T-helper 1 cell (primary cell): ENCODE results near the gene DTX3.
"Not testable (repeated sequence)": the region's sequence is repeated elsewhere in the genome, so short reads cannot be mapped to it uniquely, and the experiment has no call there.

Source experiments
- DNase-seq, 5 donors: peaks; one replicate each; pipeline ENCODE4 v3.0.0-alpha.2; 2012 to 2020

DTX3 gene

DNA sequence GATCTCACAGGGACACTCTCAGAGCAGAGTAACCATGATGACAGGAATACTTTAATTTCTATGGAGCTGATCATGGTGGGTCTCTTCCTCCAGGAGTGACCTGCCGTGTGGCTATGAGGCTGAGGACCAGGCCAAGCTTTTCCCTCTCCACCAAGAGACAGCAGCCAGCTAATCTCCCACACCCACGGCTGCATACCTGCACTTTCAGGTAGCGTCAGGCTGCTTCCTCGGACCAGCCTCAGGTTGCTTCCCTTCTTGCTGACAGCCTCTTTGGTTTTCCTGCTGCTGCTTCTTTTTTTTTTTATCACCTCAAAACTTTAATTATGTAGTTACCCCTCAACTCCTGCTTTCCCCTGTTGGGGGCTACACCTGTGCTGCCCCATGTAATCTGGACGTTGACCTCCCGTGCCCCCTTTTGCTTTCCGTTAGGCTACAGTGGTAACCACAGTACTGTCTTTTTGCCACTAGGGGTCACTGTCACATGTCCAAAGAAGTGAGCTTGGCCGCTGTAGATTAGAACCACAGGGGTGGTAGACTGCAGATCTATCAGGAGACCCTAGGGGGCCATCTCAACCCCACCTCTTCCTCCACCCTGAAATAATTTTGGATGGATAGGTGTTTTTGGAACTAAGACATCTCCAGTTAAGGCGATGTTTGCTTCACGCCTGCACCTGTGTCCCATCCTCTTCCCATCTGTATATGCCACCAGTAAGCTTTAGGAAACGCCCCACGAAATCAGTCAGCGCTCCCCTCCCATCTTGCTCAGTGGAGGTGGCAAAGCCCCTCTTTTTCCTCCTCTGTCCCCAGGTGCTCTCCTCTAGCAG lies 21.4 kb upstream of the DTX3 start:
- DNase-seq, result peak; percentile 31 to 76 (median 58)

DNA sequence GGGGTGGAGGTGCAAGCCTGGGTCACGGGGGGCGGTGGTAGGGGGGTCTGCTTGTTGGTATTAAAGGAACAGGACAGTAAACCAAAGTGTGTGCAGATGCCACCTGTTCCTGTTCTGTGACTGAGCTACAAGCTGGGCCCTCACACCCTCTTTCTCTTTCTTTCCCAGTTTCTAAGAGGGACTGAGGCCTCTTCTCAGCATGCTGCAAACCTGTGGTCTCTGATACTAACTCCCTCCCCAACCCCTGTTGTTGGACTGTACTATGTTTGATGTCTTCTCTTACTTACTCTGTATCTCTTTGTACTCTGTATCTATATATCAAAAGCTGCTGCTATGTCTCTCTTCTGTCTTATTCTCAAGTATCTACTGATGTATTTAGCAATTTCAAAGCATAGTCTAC lies 20.6 kb upstream of the DTX3 start:
- no peak for DNase-seq

DNA sequence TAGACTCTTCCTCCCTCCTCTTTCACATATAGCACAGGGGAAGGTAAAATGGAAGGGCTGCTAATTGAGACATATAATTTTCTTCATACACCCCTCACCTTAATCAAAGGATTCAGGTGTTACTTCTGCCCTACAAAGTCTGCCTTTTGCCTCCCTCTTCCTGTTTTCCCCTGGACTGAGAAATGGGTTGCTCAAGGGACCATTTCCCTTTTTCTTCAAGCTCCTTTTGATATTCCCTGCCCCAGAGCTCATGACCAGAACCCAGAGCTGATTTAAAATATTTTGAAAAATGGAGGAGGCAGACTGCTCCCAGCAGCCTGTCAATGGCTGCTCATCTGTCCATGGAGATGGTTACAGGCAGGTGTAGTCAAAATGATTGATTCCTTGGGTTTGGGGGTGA lies 19.9 kb upstream of the DTX3 start:
- no peak for DNase-seq

DNA sequence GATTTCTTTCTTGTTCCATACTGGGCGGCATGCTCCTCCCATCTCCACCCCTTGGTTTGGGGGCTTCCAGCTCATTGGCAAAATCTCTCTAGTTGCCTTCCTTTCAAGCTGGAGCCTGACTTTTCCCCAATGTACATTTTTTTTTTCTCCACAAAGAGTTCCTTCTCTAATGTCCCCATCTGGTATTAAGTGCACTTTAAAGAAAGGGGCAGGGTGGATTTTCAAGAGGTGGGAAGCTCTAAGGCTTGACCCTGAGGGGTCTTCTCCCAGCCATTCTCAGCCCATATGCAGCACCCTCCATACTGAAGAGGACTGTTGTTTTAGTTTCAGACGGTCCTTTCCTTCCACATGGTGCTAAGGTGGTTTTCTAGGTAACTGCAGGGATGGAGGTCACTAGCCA lies 19.5 kb upstream of the DTX3 start:
- no peak for DNase-seq

DNA sequence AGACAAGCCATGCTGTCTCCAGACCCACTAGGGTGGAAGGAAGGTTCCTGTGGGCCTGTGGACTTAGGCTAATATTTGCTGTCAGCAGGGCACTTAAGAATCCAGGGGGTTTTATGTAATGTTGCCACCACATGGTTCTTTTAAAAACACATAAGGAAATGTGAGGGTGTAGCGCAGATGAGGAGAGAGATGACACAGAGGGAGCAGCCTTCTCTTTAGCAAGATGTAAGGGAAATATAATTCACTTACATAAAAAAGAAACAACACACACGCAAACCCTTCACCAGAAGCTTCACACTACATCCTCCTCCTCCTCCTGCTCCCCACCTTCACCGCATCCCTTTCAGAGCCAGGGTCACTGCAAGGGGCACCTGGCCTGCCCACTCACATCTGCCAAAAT lies 18.5 kb upstream of the DTX3 start:
- no peak for DNase-seq

DNA sequence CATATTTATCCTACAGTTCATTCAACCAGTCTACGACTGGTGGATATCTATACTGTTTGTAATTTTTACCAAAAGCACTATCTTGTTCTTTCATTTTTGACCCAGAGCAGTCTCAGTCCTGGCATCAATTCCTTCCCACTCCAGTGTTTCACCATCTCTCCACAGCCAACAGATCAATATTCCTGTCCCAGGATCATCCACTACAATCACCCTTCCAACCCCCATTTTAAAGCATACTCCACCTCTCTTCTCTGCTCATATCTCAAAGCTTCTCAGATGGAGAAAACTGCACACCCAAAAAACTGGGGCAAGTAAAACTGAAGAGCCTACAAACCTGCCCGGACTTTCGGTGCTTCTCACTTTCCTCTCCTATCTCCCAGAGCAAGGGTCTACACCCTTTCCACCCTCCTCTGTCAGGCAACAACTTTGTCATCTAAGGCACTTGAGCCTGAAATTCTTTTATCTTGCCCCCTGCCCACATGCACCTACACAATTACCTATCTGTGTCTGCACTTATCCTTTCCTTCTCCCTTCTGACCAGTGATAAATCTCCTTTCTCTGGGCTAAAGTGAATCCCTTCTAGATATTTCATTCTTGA lies 17.7 kb upstream of the DTX3 start:
- no peak for DNase-seq

DNA sequence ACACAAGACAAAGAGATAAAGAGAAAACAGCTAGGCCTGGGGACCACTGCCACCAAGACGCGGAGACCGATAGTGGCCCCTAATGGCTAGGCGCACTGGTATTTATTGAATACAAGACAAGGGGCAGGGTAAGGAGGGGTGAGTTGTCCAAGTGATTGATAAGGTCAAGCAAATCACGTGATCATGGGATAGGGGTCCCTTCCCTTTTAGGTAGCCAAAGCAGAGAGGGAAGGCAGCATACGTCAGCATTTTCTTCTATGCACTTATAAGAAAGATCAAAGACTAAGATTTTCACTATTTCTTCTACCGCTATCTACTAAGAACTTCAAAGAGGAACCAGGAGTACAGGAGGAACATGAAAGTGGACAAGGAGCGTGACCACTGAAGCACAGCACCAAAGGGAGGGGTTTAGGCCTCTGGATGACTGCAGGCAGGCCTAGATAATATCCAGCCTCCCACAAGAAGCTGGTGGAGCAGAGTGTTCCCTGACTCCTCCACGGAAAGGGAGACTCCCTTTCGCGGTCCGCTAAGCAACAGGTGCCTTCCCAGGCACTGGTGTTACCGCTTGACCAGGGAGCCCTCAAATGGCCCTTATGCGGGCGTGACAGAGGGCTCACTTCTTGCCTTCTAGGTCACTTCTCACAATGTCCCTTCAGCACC lies 15.5 kb upstream of the DTX3 start:
- not testable (repeated sequence) for DNase-seq

DNA sequence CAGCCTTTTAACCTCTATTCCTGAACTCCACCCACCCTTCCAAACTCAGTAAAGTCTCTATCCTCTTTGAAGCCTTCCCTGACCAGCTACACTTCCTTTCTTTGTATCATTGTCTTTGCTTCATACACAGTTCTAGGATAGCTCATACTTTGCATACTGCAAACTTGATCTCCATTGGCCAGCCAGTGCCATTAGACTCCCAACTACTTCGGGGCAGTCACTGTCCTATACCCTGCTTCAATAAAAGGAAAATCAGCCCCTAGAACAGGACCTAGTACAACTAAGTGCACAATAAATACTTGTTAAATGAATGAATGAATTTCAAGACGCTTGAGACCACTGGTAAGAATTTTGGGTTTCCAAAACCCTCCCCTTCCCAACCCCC lies 14.2 kb upstream of the DTX3 start:
- DNase-seq, result no peak

DNA sequence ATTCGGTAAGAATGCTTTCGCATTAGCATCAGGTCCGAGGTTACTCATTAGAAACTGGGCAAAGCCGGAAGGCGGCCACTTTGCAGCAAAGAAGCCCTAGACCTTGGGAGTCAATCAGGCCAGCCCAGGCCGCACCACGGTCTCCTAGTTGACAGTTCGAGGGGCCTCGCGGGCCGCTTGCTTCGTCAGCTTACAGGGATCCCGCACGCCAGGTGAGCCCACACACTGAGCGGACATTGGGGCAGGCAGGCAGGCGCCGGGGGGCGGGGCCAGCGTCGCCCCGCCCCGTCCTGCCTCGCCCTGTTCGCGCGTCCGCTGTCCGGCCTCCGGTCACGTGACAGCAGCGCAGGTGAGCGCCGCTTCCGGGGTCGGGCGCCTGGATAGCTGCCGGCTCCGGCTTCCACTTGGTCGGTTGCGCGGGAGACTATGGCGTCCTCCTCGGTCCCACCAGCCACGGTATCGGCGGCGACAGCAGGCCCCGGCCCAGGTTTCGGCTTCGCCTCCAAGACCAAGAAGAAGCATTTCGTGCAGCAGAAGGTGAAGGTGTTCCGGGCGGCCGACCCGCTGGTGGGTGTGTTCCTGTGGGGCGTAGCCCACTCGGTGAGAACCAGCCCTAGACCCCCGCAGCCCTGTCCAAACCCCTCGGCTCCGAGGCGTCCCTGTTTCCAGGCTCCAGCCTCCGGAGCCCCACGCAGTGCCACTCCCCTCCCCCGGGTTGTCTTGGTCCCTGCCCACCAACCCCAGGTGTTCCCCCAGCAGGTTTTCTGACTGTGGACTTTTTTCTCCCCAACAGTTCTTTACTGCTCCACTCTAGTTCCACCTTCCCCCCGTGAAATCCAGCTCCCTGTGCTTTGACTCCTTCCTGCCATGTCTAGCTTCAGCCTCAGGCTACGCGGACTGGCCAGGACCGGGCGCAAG lies 13.5 kb upstream of the DTX3 start, which contains the start of gene PIP4K2C:
TSS of gene PIP4K2C (plus strand) at position 329 of the 918 bp plus-strand sequence. CDS start at position 427, 98 bp downstream.
- DNase-seq, result peak; percentile 71 to 87 (median 73)

DNA sequence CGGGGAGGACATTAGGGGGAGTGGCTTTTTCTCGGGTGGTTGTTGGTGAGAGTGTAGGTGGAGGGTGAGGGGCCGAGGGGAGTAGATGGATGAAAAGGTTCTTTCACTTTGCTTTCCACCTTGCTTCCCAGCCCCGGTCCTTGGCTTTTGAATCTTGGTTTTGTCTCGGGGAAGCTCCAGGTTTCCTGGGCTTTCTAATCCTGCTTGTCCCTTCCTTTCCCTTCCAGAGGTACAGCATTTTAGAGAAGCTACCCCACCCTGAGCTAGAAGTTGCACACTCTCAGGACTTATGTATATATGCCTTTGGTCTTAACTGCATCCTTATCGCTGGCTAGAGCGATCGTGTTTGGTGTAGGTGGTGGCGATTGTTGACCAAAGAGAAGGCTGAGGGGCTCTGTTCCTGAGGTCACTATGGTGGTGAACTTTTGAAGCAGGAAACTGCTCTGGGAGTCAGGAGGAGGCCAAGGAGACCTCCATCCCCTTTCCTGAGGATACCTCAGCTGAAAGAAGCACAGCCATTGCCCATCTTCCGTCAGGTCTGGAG lies 12.8 kb upstream of the DTX3 start:
- DNase-seq, result no peak

DNA sequence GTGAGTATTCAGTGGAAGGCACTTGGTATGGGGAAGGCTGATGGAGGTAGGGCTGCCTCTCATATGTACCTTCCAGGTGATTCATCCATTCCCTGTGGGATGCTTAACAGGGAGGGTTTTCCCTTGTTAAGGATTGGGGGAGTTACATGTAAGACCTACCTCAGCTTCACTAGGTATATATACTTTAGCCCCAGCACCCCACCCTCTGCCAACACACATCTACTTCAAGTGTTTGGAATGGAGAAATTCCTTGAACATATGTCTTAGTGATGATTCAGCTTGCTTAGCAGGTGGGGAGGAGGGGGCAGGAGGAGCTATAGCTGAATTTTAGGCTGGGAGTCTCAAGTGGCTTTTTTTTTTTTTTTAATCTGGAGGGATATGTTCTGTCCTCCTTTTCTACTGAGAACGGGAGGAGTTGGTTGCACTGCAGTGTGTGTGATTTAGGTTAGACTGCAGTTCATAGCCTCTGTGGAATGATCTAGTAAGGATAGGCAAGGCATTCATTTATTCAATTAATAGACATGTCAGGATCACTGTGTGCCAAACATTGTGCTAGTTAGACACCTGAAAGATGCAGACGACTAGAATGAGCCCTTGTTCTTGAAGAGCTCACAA lies 12.0 kb upstream of the DTX3 start:
- no peak for DNase-seq

DNA sequence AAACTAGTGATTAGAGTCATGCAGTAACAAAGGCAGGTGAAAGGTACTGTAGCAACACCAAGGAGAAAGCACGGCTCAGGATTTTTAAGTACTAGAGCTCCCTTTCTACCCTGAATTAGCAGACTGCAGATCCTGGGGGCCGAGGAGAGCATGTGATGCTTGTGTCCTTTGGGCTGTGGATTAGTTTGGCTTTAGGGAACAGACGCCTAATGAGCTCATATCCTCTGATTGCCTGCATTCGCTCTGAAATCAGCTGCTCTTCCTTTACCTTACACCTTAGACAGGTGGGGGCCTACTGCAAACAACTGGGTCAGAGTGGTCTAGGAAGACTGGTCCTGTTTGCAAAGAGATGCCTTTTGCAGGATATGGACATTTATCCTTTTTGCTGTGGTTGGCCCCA lies 11.4 kb upstream of the DTX3 start:
- DNase-seq, result no peak

DNA sequence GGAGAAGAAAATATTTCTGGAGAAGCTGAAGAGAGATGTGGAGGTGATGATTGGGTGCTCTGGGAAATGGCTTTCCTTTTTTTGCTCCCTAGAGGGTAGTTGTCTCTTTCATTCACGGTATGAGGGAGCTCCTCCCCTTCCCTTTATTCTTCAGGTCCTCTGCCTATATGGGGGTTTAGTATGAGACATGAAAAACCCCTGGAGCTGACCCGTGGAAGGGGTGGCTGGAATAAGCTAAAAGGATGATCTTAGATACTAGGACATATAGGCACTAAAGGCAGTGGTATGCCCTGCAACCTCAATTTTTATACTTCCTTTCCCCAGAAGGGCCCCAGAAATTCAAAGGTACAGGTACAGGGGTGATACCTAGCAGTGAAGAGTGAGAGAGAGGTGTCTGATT lies 4.2 kb upstream of the DTX3 start:
- no peak for DNase-seq

DNA sequence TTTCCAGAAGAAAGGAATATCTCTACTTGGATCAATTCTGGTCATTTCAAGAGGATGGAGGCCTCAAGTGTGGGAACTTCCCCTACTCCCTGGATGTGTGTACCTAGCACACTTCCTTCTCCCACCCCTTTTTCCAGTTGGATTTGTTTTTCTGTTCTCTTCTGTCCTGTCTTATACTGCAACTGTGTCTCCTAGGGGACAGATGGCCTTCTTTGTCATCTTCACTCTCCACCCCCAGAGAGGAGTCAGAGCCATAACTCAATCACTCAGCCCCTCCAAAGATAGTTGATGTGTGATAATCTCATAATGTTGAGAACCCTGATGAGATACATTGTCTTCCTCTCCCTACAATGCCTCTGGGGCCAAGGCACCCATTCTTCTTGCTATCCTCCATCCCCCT lies 2.1 kb upstream of the DTX3 start:
- DNase-seq, result no peak

DNA sequence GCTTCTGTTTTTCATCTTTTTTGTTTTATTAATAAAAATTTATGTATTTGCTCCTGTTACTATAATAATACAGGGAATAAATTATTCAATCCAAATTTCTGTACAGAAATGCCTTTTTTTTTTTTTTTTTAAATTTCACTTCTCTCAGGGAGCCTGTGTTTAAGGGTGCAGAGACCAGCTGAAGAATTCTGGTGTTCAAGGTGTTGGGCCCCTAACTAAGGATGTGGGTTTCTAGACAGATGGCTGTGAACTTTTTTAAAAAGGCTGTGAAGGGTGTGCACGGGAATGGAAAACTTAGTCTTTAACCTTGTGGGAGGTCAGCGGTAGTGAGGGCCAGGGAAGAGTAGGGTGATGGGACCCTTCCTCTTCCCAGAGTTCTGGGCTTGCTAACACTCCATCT lies 1.3 kb upstream of the DTX3 start:
- no peak for DNase-seq

DNA sequence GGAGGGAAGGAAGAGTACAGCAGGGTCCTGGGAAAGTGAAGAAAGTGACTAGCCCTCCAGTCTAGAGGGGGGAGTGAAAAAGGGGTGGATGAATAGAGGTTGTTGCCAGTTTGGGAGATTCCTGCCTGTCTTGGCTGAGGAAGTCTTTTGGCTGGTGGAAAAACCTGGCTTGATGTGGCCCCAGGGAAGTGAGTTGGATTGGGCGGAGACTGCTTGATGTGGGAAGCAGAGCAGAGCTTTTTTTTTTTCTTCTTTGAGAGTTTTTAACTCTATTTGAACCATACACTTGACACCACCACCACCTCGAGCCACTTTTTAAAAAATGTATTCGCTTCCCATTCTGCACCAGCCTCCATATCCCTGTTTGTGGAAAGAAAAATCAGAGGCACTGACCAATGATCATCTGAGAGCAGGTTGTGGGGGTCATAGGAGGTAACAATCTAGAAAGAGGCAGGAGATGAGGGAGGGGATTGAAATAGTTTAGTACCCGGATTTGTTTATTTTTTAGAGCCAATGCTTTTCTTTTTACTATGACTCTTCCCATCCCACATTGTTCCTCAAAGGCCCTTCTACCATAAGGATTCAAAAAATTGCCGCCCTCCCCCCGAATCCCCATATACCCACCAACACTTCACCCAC lies 690 bp upstream of the DTX3 start:
- no peak for DNase-seq

DNA sequence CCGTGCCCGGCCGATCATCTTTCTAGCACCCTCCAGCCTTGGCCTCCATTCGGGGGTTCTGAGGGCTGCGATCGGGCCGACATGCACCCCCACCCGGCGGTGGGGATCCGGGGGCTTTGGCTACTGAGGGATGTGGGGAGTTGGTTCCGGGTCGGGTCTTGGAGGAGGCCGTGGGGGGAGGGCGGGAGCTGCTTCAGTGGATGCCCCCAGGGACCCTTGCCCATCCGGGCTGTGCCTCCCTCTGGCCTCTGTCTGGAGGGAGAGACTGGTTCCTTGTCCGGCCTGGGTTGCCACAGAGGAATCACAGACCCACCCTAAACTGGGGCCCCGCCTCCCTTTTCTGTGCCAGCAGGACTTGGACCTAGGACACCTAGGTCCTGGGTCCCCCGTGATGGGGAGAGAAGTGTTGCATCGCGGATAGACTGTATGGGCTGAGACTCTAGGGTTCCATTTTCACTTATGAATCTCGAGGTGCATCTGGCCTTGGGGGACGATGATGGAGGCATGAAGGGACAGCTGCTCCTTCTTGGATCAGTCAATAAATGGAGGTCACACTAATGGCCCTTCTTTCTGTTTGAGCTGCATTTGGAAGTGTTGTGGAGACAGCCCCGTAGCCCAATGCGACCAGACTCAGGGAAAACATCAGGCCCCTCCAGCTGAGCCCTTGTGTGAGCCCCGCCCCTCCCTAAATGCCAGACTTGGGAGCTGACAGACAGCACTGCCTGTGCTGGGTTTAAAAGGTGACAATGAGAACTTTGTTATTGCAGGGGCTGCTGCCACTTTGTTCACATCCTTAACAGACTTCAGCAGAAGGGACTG lies 577 bp downstream of the DTX3 start:
- no peak for DNase-seq

DNA sequence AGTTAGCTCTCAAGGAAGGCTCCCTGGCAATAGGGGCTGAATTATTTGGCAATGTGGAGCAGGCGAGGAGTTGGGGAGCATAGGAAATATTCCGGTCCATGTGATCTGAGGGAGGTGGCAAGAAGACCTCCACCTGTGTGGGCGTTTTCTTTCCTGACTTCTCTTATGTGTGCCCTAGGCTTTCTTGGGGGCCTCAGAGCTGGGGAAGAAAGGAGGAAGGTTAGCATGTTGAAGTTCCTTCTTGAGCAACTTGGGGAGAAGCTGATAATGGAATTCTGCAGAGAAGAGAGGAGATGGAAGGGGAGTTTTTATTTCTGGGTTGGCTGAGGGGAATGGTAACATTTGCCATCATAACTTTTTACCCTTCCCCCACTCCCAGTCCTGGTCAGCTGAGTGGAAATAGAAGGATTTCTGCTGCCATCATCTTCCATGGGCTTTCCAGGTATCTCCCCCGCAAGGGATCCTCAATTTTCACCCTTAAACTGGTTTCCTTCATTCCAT lies 1.2 kb downstream of the DTX3 start:
- DNase-seq, result no peak

DNA sequence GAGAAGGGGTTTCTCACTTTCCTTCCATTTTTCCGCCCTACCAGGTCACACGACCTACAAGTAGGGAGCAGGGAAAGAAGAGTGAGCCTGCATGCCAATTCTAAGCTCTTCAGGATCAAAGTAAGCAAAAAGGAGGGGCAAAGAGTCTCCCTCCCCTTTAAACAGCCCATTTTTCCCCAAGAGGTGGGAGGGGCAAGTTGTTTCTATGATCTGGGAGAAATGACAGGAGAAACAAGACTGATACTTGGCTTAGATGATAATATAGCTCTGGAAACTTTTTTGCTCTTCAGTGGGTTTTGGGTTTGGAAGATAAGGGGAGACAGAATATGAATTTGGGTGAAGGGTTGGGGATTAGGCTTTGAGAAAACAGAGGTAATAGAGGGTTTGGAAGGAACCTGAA lies 1.8 kb downstream of the DTX3 start:
- no peak for DNase-seq

DNA sequence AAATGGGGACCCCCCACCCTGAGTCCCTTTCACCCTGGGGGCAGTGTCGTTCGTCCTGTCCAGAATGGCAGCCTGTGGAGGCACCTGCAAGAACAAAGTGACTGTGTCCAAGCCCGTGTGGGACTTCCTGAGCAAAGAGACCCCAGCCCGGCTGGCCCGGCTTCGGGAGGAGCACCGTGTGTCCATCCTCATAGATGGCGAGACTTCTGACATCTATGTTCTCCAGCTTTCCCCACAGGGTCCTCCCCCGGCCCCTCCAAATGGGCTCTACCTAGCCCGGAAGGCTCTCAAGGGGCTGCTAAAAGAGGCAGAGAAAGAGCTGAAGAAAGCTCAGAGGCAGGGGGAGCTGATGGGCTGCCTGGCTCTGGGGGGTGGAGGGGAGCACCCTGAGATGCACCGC lies 2.2 kb downstream of the DTX3 start:
- no peak for DNase-seq
